Stimulated activated effector memory CD8-positive, alpha-beta T cell treated with anti-CD3 and anti-CD28 coated beads, Interleukin-12 subunit alpha, Interleukin-12 subunit beta, amount 100 ng/mL, for 72 hours (primary cell): Measurements from ENCODE around the gene ATG14.
"Not testable (repeated sequence)": the region's sequence is repeated elsewhere in the genome, so short reads cannot be mapped to it uniquely, and the experiment has no call there.

Experiments used
- ATAC-seq: fragments of 150-1000 bp; cut with Tn5 transposase; 2 replicates; pipeline ENCODE4 v1.10.0; 2021
- DNase-seq, 2 donors: peaks; one replicate each; pipeline ENCODE4 v3.0.0; 2021 to 2022; ENCODE audit warnings: low spot score in 2 of 2
- H3K27ac Mint-ChIP-seq: one replicate; pipeline ENCODE4 v1.8.0; 2022; ENCODE audit warnings: mild to moderate bottlenecking, mixed read lengths
- H3K36me3 Mint-ChIP-seq: one replicate; pipeline ENCODE4 v1.8.0; 2022; ENCODE audit warnings: mild to moderate bottlenecking, mixed read lengths
- H3K4me1 Mint-ChIP-seq: one replicate; pipeline ENCODE4 v1.8.0; 2022; ENCODE audit warnings: mixed read lengths
- H3K4me3 Mint-ChIP-seq: one replicate; pipeline ENCODE4 v1.8.0; 2022; ENCODE audit warnings: mild to moderate bottlenecking, mixed read lengths
- H3K9me3 Mint-ChIP-seq: one replicate; pipeline ENCODE4 v1.8.0; 2022; ENCODE audit warnings: mixed read lengths

Gene ATG14

DNA sequence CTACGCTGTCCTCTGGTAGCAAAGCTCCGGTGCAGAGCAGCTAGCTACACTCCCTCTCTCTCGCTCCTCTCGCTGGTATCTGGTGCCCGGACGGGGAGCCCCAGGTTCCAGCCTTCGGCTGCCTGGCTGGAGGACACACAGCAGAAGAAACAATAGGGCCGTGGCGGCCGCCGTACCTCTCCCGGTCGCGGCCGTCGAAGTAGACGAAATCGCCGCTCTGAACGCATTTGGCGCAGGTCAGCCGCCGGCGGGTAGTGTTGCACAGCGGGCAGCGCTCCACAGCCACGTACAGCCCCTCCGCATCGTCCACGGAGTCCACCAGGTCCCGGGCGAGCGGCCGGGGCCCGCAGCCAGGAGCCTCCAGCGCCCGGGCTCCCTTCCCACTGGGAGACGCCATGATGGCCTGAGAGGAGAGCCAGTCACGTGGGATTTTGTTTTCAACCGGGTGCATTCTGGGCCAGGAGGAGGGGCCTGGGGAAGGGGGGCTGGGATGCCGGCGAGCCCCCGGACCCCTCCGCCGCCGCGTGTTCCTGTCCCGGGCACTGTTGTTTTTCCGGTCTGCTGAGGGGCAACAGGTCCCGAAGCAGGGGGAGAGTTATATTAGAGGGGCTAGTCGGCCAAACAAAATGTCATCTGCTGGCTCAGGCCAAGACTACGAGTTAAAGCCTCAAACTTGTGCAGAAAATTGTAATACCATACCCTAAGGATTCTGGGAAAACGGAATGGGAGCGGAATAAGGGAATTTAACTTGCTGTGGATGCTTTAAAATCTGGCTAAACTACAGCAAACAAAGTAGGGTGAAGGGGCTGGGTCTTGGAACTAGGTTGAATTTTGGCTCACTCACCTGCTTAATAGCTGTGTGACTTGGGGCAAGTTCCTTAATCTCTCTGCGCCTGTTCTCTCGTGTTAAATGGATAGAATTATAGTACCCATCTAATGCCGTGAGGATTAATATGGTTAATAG is at the start of gene ATG14:
Gene ATG14, minus strand, starts transcription at position 405 of the 964 bp plus-strand sequence. Its CDS starts 8 bp downstream, at position 397.
- Mint-ChIP-seq H3K36me3 (peaks cover 6% of the 10 kb centered on the region), H3K4me3 (peak within 1 kb of the TSS; percentile 78), H3K27ac (peak within 1 kb of the TSS; percentile 92), H3K9me3 (no peaks in the 10 kb centered on the region), H3K4me1 (peaks cover 16% of the 10 kb centered on the region)
- DNase-seq (peak; percentile 56 to 85), ATAC-seq (peak; percentile 98)

- ATAC-seq (peak; percentile 95), DNase-seq (no peak)
- peak overlapping the region; percentile 83 for H3K27ac Mint-ChIP-seq
- H3K9me3 Mint-ChIP-seq: no peaks in the 10 kb centered on the region
- no peaks in the 10 kb centered on the region for H3K36me3 Mint-ChIP-seq
- H3K4me3 Mint-ChIP-seq: peak overlapping the region; percentile 36
- peaks cover 25% of the 10 kb centered on the region for H3K4me1 Mint-ChIP-seq
These were observed 47.3 kb upstream of the ATG14 start for GRCh38 chr14:55458800-55459515.

DNA sequence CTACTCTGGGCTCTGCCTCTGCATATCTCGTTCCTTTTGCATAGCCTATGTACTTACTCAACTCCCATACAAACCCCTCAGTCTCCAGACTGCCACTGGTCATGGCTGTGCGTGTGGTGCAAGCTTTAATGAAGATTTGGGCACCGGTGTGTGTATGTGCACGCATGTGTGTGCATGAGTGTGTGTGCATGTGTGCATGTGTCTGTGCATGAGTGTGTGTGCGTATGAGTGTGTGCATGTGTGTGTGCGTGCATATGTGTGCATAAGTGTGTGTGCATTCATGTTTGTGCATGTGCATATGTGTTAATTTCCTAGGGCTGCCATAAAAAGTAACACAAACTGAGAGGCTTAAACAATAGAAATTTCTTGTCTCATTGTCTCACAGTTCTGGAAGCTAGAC is 45.9 kb upstream of the ATG14 start:
- H3K4me1 Mint-ChIP-seq: peaks cover 15% of the 10 kb centered on the region
- no peaks in the 10 kb centered on the region for H3K9me3 Mint-ChIP-seq
- DNase-seq (no peak), ATAC-seq (no peak)
- no peaks in the 10 kb centered on the region for H3K36me3 Mint-ChIP-seq
- H3K4me3 Mint-ChIP-seq: no peak overlapping the region
- H3K27ac Mint-ChIP-seq: no peak overlapping the region

- not testable (repeated sequence) for H3K9me3 Mint-ChIP-seq, H3K27ac Mint-ChIP-seq, H3K4me3 Mint-ChIP-seq, DNase-seq, H3K36me3 Mint-ChIP-seq, ATAC-seq
- H3K4me1 Mint-ChIP-seq: peaks cover 15% of the 10 kb centered on the region
These were observed 44.8 kb upstream of the ATG14 start for GRCh38 chr14:55456411-55456810.

DNA sequence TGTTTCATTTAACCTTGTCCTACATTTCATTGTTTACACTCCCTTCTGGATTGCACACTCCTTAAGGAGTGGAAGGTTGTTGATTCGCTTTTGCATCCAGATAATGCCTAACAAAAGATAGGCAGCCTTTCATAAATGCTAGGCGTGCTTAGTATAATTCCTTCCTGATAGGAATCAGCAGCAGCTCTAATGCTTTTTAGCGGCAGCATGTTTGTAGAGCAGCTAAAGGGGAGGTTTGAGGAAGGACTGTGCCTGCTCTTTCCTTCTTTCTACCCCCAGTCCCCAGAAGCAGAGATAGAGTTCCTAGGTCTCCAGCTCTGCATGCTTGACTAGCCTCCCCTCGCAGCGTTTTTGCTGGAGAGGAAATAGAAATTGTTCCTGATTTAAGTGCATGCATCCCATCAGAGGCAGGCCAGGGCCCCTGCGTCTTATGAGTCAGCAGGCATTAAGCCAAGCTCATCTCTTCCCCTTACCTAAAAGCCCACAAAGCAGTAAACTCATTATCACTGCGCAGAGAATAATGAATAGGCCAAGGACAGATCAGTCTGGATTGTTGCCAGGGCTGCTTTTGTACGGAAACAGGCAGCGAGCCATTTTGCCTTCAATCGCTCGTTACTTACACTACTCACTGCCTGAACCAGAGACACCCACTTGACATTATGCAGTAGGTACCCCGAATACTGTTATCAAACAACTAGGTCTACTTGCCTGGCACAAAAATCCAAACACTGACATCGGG is 42.8 kb upstream of the ATG14 start:
- DNase-seq: no peak
- H3K4me3 Mint-ChIP-seq: no peak overlapping the region
- no peaks in the 10 kb centered on the region for H3K36me3 Mint-ChIP-seq

GRCh38 chr14:55451950-55452349 is 40.3 kb upstream of the ATG14 start:
- DNase-seq (no peak), ATAC-seq (no peak)
- H3K4me1 Mint-ChIP-seq: peaks cover 6% of the 10 kb centered on the region
- no peaks in the 10 kb centered on the region for H3K9me3 Mint-ChIP-seq
- no peaks in the 10 kb centered on the region for H3K36me3 Mint-ChIP-seq
- no peak overlapping the region for H3K27ac Mint-ChIP-seq
- no peak overlapping the region for H3K4me3 Mint-ChIP-seq

More for the DNA sequence above, 42.8 kb upstream of the ATG14 start:
- no peak for ATAC-seq
- H3K4me1 Mint-ChIP-seq: peaks cover 15% of the 10 kb centered on the region
- H3K9me3 Mint-ChIP-seq: no peaks in the 10 kb centered on the region
- no peak overlapping the region for H3K27ac Mint-ChIP-seq

DNA sequence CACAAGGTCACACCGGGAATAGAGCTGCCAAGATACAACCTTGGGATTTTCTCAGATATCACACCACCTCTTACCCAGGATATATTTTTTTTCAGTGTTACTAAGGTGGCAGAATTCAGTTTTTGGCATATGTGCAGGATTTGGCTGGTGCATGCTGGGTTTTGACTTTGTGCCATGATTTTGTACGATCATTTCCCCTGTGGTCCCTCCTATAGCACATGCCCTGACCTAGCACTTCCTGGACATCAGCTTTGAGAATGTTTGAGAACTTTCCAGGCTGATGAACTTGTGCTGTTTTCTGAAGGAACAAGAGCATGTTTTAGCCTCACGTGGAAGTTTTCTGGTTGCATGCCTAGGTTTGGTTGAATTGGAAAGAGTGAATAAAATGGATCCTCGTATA is 39.8 kb upstream of the ATG14 start:
- H3K4me3 Mint-ChIP-seq: no peak overlapping the region
- no peak for DNase-seq
- H3K27ac Mint-ChIP-seq: no peak overlapping the region
- H3K4me1 Mint-ChIP-seq: peaks cover 6% of the 10 kb centered on the region
- no peak for ATAC-seq
- H3K36me3 Mint-ChIP-seq: no peaks in the 10 kb centered on the region
- no peaks in the 10 kb centered on the region for H3K9me3 Mint-ChIP-seq

- Mint-ChIP-seq H3K4me1 (peaks cover 6% of the 10 kb centered on the region), H3K9me3 (no peaks in the 10 kb centered on the region), H3K36me3 (no peaks in the 10 kb centered on the region), H3K4me3 (no peak overlapping the region), H3K27ac (no peak overlapping the region)
- ATAC-seq (no peak), DNase-seq (no peak)
These were observed 39.4 kb upstream of the ATG14 start for GRCh38 chr14:55450987-55451386.

GRCh38 chr14:55450539-55450938 is 38.9 kb upstream of the ATG14 start:
- ATAC-seq (no peak), DNase-seq (no peak)
- Mint-ChIP-seq H3K9me3 (no peaks in the 10 kb centered on the region), H3K36me3 (no peaks in the 10 kb centered on the region), H3K4me3 (no peak overlapping the region), H3K27ac (no peak overlapping the region), H3K4me1 (peaks cover 6% of the 10 kb centered on the region)

DNA sequence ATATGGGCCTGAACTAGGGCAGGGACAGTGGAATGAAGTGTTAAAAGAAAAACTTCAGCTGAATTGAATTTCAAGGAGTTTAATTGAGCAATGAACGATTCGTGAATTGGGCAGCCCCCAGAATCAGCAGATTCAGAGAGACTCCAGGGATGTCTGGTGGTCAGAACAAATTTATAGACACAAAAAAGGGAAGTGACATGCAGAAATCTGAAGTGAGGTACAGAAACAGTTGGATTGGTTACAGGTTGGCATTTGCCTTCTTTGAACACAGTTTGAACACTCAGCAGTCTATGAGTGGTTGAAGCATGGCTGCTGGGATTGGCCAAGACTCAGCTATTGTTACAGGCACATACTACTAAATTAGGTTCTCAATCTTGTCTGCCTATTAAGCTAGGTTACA is 38.5 kb upstream of the ATG14 start:
- ATAC-seq (no peak), DNase-seq (no peak)
- H3K4me3 Mint-ChIP-seq: no peak overlapping the region
- H3K4me1 Mint-ChIP-seq: peaks cover 6% of the 10 kb centered on the region
- no peak overlapping the region for H3K27ac Mint-ChIP-seq
- H3K9me3 Mint-ChIP-seq: no peaks in the 10 kb centered on the region
- no peaks in the 10 kb centered on the region for H3K36me3 Mint-ChIP-seq

DNA sequence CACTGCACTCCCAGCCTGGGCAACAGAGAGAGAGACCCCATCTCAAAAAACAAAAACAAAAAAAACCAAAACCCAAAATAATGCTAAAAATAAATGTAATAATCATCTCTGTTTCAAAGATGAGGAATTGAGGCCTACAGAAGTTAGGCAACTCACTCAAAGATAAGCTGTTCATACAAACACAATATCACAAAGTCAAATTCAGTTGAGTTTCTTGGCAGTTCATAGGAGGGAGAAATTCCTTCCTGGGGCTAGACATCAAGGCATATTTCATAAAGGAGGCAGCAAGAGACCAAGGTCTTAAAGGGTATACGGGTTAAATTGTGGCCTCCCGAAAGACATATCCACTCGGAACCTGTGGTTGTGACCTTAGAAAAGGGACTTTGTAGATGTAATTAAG is 37.5 kb upstream of the ATG14 start:
- Mint-ChIP-seq H3K36me3 (no peaks in the 10 kb centered on the region), H3K4me1 (peaks cover 6% of the 10 kb centered on the region), H3K9me3 (no peaks in the 10 kb centered on the region), H3K27ac (no peak overlapping the region), H3K4me3 (no peak overlapping the region)
- DNase-seq (no peak), ATAC-seq (no peak)

DNA sequence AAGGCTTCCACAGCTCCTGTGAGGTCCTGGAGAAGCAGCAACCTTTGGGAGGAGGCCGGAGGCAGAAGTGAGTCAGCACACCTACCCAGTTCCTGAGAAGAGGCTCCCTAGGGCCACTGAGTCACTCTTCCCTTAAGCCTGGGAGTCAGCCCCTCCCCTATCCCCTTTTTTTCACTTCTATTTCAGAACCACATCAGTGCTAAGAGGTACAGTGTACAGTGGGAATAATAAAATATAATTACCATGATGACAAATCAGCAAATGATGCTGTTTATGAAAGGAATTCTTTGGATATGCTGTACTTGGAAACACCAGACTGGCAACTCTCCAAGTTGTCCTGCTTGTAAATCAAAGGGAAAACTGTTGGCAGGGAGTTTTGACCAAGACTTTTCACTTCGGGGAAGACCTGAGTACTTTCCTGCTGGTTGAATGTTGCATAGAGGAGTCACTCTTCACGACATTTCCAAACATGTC is 36.5 kb upstream of the ATG14 start:
- Mint-ChIP-seq H3K4me1 (peaks cover 6% of the 10 kb centered on the region), H3K4me3 (no peak overlapping the region), H3K9me3 (no peaks in the 10 kb centered on the region), H3K36me3 (no peaks in the 10 kb centered on the region), H3K27ac (no peak overlapping the region)
- DNase-seq: no peak
- ATAC-seq: peak; percentile 66

GRCh38 chr14:55446833-55447232 is 35.2 kb upstream of the ATG14 start:
- Mint-ChIP-seq H3K4me1 (peaks cover 6% of the 10 kb centered on the region), H3K27ac (no peak overlapping the region), H3K36me3 (no peaks in the 10 kb centered on the region), H3K4me3 (no peak overlapping the region), H3K9me3 (no peaks in the 10 kb centered on the region)
- DNase-seq (no peak), ATAC-seq (no peak)

- Mint-ChIP-seq H3K4me3 (no peak overlapping the region), H3K36me3 (no peaks in the 10 kb centered on the region)
These were observed 34.6 kb upstream of the ATG14 start for GRCh38 chr14:55446127-55446736.

DNA sequence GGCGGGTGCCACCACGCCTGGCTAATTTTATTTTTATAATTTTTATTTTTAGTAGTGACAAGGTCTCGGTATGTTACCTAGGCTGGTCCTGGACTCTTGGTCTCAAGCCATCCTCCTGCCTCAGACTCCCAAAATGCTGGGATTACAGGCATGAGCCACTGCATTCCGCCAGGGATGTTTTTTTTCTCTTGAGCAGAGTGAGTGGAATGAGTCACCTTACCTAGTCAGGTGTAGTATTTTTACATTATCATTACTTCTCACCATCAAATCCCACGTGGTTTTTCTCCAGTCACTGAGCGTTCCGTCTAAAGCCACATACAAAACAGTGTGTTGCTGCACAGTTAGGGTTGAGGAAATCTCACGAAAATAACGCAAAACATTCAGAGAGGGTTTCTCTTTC is 29.7 kb upstream of the ATG14 start:
- Mint-ChIP-seq H3K9me3 (no peaks in the 10 kb centered on the region), H3K36me3 (no peaks in the 10 kb centered on the region), H3K27ac (no peak overlapping the region), H3K4me1 (no peaks in the 10 kb centered on the region), H3K4me3 (no peak overlapping the region)
- no peak for DNase-seq
- ATAC-seq: no peak

More at GRCh38 chr14:55446127-55446736, 34.6 kb upstream of the ATG14 start:
- H3K27ac Mint-ChIP-seq: no peak overlapping the region
- ATAC-seq: peak; percentile 62
- peaks cover 6% of the 10 kb centered on the region for H3K4me1 Mint-ChIP-seq
- H3K9me3 Mint-ChIP-seq: no peaks in the 10 kb centered on the region
- peak; percentile 53 to 70 for DNase-seq
